Hepatocyte (in vitro differentiated cells): ENCODE measurements around the gene IRF3. TPM values are rescaled to one million over a fixed set of nuclear protein-coding genes. Genes with fewer than 3 reads are reported as not detected.

Experiments
- DNase-seq: peaks from one replicate; pipeline ENCODE4 v3.0.0-alpha.2; 2016; ENCODE audit warnings: low spot score
- H2AFZ ChIP-seq: fragments of 200-600 bp; sonication (generic); 2 replicates; pipeline ENCODE4 v1.6.0; 2016; ENCODE audit warnings: antibody characterized with exemption, mild to moderate bottlenecking
- H3K27ac ChIP-seq: fragments of 200-600 bp; sonication (generic); 2 replicates; pipeline ENCODE4 v1.5.1; 2016; ENCODE audit warnings: mild to moderate bottlenecking
- H3K27me3 ChIP-seq: fragments of 200-600 bp; sonication (generic); 2 replicates; pipeline ENCODE4 v1.6.1; 2016
- H3K36me3 ChIP-seq: fragments of 200-600 bp; sonication (generic); replicated peaks from 2 replicates; pipeline ENCODE4 v1.5.1; 2016; ENCODE audit warnings: low read depth; ENCODE audit not compliant: insufficient read depth
- H3K4me1 ChIP-seq: fragments of 200-600 bp; sonication (generic); 2 replicates; pipeline ENCODE4 v1.5.1; 2016; ENCODE audit warnings: mild to moderate bottlenecking, moderate library complexity; ENCODE audit not compliant: insufficient read depth
- H3K4me2 ChIP-seq: fragments of 200-600 bp; sonication (generic); 2 replicates; pipeline ENCODE4 v1.6.0; 2016
- H3K4me3 ChIP-seq: fragments of 200-600 bp; sonication (generic); 2 replicates; pipeline ENCODE4 v1.5.1; 2016; ENCODE audit warnings: mild to moderate bottlenecking
- H3K79me2 ChIP-seq: fragments of 200-600 bp; sonication (generic); 2 replicates; pipeline ENCODE4 v1.6.0; 2017; ENCODE audit warnings: mild to moderate bottlenecking
- H3K9me2 ChIP-seq: fragments of 200-600 bp; sonication (generic); replicated peaks from 2 replicates; pipeline ENCODE4 v1.6.0; 2017; ENCODE audit warnings: mild to moderate bottlenecking; ENCODE audit not compliant: insufficient read depth
- H3K9me3 ChIP-seq: fragments of 200-600 bp; sonication (generic); 2 replicates; pipeline ENCODE4 v1.5.1; 2016; ENCODE audit warnings: low read depth, mild to moderate bottlenecking
- H4K20me1 ChIP-seq: fragments of 200-600 bp; sonication (generic); 2 replicates; pipeline ENCODE4 v1.6.0; 2016; ENCODE audit warnings: mild to moderate bottlenecking; ENCODE audit not compliant: insufficient read depth, poor library complexity, severe bottlenecking
- EZH2 ChIP-seq: fragments of 200-600 bp; sonication (generic); IDR thresholded peaks from 2 replicates; pipeline ENCODE4 v1.6.1; 2016; ENCODE audit warnings: antibody characterized with exemption, mild to moderate bottlenecking, borderline replicate concordance
- EZH2phosphoT487 ChIP-seq: fragments of 200-600 bp; sonication (generic); IDR thresholded peaks from one replicate; pipeline ENCODE4 v1.6.1; 2018; ENCODE audit warnings: antibody characterized with exemption, mild to moderate bottlenecking, low read depth, moderate library complexity; ENCODE audit not compliant: unreplicated experiment, severe bottlenecking
- WGBS: methylation state at CpG from one replicate; pipeline ENCODE4 v1.1.6; 2016; ENCODE audit warnings: low lambda C conversion rate; ENCODE audit errors: missing lambda C conversion rate; 5-methylcytosine and 5-hydroxymethylcytosine counted together
- polyA plus RNA-seq: library from polyadenylated mRNA; unstranded; fragments of >200 nt; fragmentation: Nextera tagmentation; extraction: Ambion mirVana; gene quantifications from 2 replicates; pipeline ENCODE4 v1.2.1, GENCODE V29; 2016
- total RNA-seq: library from RNA; depleted of rRNA; stranded (reverse); fragments of >200 nt; gene quantifications from 2 replicates; pipeline ENCODE4 v1.2.3, GENCODE V29; 2014
- TF ChIP-seq, protein P1 (sequence below): fragments of 200-600 bp; sonication (generic); IDR thresholded peaks from 2 replicates; pipeline ENCODE4 v1.5.1; 2016; ENCODE audit warnings: antibody characterized with exemption, mild to moderate bottlenecking; ENCODE audit not compliant: poor library complexity

Gene IRF3
- total and polyA plus RNA-seq, 2 experiments from 2014 or later, result 38.8 to 55.6 TPM

DNA sequence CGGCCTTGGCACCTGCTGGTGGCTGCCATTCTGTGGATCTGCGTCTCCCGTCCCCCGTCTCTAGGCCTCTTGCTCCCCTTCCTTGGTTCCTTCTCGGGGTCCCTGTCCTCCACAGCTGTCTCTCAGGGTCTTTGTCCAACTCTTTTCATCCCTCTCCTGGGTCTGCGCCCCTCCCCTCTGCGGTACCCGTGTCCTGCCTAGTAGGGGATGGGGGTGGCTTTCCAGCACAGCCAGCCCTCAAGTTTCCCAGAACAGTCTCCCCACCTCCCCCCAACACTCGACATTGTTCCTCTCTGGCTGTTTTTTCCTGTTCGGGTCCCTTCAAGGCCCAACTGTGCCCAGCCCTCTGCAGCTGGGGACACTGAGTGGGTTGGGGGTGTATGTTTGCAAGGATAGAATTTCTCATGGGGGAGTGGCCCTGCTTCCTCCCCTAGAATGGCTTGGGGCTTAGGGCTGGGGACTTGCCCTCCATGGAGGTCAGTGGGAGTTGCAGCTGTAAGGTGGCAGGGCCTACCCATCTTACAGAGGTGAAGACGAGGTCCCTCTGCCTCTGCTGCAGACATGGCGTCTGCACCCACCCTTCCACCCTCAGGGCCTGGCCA, 23.0 kb upstream of the IRF3 start:
- Histone ChIP-seq H3K4me2 (no peak overlapping the region), H3K4me3 (no peak overlapping the region), H3K79me2 (no peaks in the 10 kb centered on the region), H3K9me3 (no peaks in the 10 kb centered on the region), H3K9me2 (no peaks in the 10 kb centered on the region), H3K27me3 (peaks cover 5% of the 10 kb centered on the region), H4K20me1 (no peaks in the 10 kb centered on the region), H3K36me3 (peaks cover 3% of the 10 kb centered on the region), H2AFZ (no peak overlapping the region), H3K4me1 (peaks cover 17% of the 10 kb centered on the region), H3K27ac (no peak overlapping the region)
- TF ChIP-seq EZH2phosphoT487 (no peak), EZH2 (no peak)
- TF ChIP-seq, protein P1, sequence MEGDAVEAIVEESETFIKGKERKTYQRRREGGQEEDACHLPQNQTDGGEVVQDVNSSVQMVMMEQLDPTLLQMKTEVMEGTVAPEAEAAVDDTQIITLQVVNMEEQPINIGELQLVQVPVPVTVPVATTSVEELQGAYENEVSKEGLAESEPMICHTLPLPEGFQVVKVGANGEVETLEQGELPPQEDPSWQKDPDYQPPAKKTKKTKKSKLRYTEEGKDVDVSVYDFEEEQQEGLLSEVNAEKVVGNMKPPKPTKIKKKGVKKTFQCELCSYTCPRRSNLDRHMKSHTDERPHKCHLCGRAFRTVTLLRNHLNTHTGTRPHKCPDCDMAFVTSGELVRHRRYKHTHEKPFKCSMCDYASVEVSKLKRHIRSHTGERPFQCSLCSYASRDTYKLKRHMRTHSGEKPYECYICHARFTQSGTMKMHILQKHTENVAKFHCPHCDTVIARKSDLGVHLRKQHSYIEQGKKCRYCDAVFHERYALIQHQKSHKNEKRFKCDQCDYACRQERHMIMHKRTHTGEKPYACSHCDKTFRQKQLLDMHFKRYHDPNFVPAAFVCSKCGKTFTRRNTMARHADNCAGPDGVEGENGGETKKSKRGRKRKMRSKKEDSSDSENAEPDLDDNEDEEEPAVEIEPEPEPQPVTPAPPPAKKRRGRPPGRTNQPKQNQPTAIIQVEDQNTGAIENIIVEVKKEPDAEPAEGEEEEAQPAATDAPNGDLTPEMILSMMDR, result no peak
- WGBS, result 90% methylated on average over 12 of the region's 12 CpGs
- DNase-seq, result no peak

DNA sequence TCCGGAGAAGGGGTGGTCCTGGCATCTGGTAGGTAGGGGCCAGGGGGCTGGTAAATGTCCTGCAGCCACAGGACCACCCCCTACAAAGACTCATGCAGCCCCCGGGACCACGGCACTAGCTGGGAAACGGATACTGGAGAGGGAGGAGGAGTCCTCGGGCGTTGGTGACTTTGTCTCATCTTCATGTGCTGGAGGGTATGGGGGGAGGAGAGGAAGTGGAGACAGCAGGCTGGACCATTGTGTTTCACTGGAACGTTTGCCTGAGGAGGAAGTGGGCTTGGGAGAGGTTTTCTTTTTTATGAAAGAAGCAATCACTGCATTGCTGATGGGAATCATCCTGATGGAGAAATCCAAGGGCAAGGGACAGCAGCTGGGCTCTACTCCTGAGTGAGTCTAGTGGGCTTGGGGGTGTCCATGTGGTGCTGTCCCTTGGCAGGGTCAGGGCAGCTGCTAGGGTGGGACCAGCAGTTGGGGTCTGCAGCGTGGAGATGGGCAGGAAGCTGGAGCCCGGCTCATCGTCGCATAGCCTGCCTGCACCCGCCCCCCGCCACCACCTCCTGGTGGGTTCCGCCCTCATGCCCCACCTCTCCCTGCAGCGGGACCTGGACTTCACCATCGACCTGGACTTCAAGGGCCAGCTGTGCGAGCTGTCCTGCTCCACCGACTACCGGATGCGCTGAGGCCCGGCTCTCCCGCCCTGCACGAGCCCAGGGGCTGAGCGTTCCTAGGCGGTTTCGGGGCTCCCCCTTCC, 22.1 kb upstream of the IRF3 start:
- H3K4me2 ChIP-seq, result no peak overlapping the region
- H3K27ac ChIP-seq, result no peak overlapping the region
- no peak overlapping the region for H2AFZ ChIP-seq
- no peaks in the 10 kb centered on the region for H3K9me2 ChIP-seq
- H3K27me3 ChIP-seq, result peaks cover 5% of the 10 kb centered on the region
- no peaks in the 10 kb centered on the region for H4K20me1 ChIP-seq
- TF ChIP-seq EZH2 (no peak), EZH2phosphoT487 (no peak)
- TF ChIP-seq, protein P1, result no peak
- no peaks in the 10 kb centered on the region for H3K9me3 ChIP-seq
- H3K4me1 ChIP-seq, result peaks cover 17% of the 10 kb centered on the region
- H3K4me3 ChIP-seq, result no peak overlapping the region
- peaks cover 6% of the 10 kb centered on the region for H3K79me2 ChIP-seq
- no peak for DNase-seq
- WGBS, result 74% methylated on average over 21 of the region's 26 CpGs
- peaks cover 3% of the 10 kb centered on the region for H3K36me3 ChIP-seq

DNA sequence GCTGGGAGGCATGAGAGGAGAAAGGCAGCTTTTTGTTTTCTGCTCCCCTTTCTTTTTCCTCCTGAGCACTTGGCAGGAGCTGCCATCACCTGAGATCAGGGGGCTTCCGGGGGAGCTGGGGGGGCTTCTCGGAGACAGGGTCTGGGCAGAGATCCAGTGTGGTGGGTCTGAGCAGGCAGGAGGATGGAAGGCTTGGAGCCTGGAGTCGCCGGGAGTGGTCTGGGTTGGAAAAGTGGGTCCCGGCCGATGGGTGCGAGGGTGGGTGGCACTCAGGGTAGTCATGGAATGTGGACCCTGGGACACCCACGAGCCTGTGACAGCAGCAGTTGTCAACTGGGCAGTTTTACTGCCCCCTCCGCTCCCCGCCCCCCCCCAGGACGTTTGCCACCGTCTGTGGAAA, 21.5 kb upstream of the IRF3 start:
- H3K4me1 ChIP-seq, result peaks cover 17% of the 10 kb centered on the region
- H3K9me3 ChIP-seq, result no peaks in the 10 kb centered on the region
- H2AFZ ChIP-seq, result no peak overlapping the region
- H3K9me2 ChIP-seq, result no peaks in the 10 kb centered on the region
- peaks cover 5% of the 10 kb centered on the region for H3K27me3 ChIP-seq
- 85% methylated on average over 4 of the region's 12 CpGs for WGBS
- H3K4me3 ChIP-seq, result no peak overlapping the region
- H3K36me3 ChIP-seq, result peaks cover 3% of the 10 kb centered on the region
- DNase-seq, result no peak
- H4K20me1 ChIP-seq, result peaks cover 1% of the 10 kb centered on the region
- H3K4me2 ChIP-seq, result no peak overlapping the region
- peaks cover 10% of the 10 kb centered on the region for H3K79me2 ChIP-seq
- H3K27ac ChIP-seq, result no peak overlapping the region
- TF ChIP-seq EZH2phosphoT487 (no peak), EZH2 (no peak)
- TF ChIP-seq, protein P1, result no peak
